Measurements from ENCODE around the gene TBXA2R.

Gene TBXA2R

DNA sequence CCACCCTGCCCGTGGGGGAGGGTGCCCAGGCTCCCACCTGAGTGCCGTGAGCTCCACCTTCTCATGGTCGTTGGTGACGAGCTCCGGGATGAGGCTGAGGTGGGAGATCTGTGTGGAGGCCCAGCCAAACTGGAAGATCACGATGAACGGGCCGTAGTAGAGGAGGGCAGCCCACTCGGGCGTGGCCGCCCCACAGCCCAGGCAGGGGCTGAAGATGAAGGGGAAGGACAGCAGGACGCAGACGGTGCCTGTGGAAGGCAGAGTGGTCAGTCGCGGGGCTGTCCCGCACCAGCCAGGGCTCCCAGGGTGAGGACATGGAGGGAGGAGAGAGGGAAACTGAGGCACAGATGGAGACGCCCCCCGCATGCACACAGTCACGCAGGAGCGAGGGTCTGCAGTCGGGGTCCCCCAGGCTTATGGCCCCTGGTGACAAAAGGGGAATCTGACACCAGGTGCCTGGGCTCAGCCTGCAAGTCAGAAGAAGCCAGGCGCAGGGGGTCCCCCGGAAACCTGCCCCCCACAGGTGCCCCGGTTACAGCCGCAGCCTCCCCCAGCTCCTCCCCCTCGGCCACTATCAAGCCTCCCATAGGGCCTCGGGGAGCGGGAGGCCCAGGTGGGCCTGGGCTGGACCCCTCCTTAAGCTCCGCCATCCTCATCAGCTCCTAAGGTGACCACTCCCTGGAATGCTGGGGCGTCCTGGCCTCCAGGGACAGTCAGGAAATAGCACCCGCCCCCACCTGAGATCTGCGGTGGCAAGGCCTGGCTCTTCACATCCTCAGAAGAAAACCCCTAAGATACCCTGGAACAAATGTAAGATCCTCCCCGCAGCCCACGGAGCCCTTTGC is 55.5 kb downstream of the TBXA2R start:
- DNase-seq, result no peak

DNA sequence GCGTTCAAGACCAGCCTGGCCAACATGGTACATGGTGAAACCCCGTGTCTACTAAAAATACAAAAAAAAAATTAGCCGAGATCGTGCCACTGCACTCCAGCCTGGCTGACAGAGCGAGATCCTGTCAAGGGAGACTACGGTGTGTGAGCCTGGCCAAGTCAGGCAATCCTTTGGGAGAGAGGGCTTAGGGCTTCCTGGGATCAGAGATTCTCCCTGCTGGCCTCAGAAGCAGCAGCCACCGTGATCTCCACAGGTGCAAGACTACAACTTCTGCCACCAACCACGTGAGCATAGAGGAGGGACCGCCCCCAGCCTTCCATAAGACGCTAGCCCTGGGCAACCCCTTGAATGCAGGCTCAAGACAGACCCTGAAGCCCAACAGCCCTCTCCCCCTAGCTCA is 56.9 kb downstream of the TBXA2R start:
- DNase-seq, result no peak

DNA sequence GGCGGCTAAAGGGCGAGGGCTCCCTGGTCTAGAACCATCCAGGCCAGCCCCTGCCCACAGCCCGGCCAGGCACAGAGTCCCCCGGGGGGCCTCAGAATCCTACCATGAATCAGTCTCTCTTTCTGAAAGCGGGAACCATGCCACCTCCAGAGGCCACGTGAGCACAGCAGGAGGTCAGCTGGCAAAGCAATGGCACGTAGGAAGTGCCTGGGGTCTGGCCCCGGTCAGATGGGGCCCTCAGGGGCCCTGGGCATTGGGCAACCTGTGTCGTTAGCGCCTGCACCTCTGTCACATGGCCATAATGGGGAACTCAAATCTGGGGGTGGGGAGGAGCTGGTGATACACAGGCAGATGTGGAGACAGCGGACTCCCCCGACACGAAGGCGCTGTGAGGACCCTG is 58.1 kb downstream of the TBXA2R start:
- no peak for DNase-seq

DNA sequence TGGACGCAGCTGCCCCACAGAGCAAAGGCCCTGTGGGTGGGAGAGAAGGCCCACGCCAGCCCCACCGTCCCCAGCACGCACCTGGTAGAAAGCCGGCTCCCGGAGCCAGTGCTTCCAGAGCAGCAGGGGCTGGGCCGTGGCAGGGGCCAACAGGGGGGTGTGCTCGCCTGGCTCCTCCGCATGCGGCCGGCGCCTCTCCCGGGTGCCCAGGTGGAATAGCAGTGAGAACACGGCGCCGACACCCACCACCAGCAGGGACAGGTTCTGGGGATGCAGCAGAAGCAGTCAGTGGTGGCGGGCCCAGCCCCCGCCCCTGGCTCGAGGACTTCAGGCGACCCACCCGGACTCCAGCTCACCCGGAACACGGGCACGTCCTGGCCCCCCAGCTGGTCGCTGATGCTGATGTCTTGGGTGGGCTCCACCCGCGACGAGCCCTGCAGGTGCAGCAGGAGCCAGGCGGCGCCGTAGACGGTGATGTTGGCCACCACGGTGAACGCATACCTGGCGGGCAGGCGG is 58.9 kb downstream of the TBXA2R start:
- no peak for DNase-seq

DNA sequence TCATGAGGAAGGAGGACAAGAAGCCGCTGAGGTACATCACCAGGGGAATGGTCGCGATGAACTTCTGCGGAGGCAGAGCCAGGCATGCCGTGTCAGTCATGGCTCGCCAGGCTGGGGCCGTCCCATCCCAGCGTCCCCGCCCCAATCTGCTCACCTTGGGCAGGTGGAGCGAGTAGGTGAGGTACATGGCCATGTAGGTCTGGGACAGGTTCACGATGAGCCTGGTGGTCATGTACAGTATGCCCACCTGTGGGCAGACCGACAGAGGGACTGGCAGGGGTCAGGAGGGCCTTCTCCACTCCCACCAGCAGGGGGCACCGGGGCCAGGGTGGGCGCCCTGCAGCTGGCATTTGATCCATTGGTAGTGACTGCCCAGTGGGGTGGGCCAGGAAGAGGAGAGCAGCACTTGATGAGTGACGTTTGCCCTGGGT is 59.4 kb downstream of the TBXA2R start:
- no peak for DNase-seq

DNA sequence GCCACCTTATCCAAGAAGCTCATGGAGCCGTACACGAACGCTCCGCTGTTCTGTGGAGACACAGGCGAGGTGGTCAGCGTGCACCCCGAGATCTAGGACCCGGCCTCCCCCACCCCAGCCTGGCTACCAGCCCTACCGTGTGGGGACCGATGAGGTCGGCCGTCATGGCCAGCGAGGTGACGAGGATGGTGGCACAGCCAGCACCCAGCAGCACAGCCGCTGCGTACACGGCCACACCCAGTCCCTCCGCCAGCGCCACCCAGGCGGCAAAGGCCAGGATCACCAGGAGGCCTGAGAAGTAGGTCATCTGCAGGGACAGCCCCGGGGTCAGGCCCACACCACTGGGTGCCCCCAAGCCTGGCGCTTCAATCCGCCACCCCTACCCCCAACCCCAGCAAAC is 60.6 kb downstream of the TBXA2R start:
- no peak for DNase-seq

DNA sequence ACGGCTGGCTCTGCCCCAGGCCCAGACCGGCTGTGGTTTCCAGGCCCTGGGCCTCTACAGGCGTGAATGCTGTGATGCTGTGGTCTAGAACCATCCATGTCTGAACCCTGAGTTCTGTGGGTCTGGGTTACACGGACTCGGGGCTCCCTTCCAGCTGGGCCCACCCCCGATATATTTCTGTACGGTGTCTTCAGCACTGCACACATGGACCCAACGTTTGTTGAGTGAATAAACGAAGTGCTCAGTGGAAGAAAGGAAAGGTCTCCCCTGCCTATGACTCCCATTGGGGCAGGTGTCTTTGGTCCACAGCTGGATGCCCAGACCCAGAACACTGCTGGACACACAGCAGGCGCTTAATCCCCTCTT is 61.0 kb downstream of the TBXA2R start:
- DNase-seq, result no peak

DNA sequence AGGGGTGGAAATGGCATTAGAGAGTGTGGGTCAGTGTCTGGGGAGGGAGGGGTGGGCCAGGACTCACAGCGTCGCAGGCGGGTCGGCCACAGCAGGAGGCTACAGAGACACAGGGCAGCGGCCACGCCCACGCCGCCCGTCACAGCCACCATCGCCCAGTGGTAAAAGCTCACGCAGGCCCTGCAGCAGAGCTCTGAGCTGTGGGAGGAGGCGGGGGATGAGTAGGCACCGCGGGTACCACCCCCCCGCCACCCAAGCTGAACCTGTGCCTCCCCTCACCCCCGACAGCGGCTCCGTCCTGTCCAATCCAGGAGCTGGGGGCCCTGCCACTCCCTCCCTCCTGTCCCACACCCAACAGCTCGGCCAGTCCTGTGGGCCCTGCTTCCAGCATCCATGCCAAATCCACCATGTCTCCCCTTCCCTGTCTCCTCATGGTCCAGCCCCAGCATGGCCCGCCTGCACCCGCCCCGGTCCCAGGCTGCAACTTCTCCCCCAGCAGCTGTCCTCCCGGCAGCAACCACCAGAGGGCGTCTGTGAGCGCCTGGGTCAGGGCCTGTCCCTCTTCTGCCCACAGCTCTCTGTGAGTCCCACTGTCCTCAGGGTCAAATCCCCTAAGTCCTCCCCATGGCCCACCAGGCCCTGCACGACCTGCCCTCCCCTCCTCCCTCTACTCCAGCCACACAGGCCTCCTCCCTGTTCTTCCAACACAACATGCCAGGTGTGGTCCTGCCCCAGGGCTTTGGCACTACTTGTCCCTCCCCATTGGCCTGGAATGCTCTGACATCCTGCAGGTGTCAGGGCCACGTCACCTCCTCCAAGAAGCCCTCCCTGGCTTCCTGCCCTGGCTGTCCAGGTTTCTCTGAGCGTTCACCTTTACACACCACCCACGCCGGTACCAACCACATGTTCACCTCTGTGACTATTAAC is 61.7 kb downstream of the TBXA2R start:
- DNase-seq, result peak; percentile 73 to 74

All from activated CD4-positive, alpha-beta T cell treated with anti-CD3 and anti-CD28 coated beads, Interleukin-2, amount 50 U/mL, for 4 hours (primary cell).